ENCODE data around the gene EDIL3.

EDIL3 gene

GRCh38 chr5:83899326-83899970 lies 485.2 kb downstream of the EDIL3 start:
- no peak for DNase-seq

GRCh38 chr5:83895860-83896259 lies 488.8 kb downstream of the EDIL3 start:
- DNase-seq, result no peak

- DNase-seq, result peak in 1 of 3 donors; percentile 5
These were observed 493.4 kb downstream of the EDIL3 start for GRCh38 chr5:83891261-83891660.
